Panc1 (cell line): ENCODE measurements around the gene DCAF12L2. TPM values are rescaled to one million over a fixed set of nuclear protein-coding genes. Genes with fewer than 3 reads are reported as not detected.
"Not testable (repeated sequence)": the region's sequence is repeated elsewhere in the genome, so short reads cannot be mapped to it uniquely, and the experiment has no call there.

ENCODE experiments used
- ATAC-seq: fragments of 200-7000 bp; cut with Tn5 transposase; 2 replicates; pipeline ENCODE4 v1.9.1; 2020; ENCODE audit warnings: mild to moderate bottlenecking, moderate library complexity
- Bru-seq: library from RNA; stranded (reverse); fragments of 400-500 nt; gene quantifications from one replicate; lab custom pipeline; 2021; lab: Mats Ljungman, UMichigan
- BruChase-seq, 2 experiments: library from RNA; stranded (reverse); fragments of 400-500 nt; gene quantifications; one replicate each; lab custom pipeline; 2021; lab: Mats Ljungman, UMichigan
- BruUV-seq: library from RNA; stranded (reverse); fragments of 400-500 nt; replicated peaks from 2 replicates; lab custom pipeline; 2021; lab: Mats Ljungman, UMichigan
- CTCF ChIA-PET: fragments of 300-600 bp; sonication (Branson Sonifier 250); formaldehyde crosslinking; loops from one replicate; lab custom pipeline; 2022; ENCODE audit warnings: antibody characterized with exemption; lab: Charles Lee
- POLR2A ChIA-PET: fragments of 300-600 bp; sonication (Branson Sonifier 250); formaldehyde crosslinking; loops from one replicate; lab custom pipeline; 2022; ENCODE audit warnings: antibody characterized with exemption; lab: Charles Lee
- DNase-seq: peaks from one replicate; pipeline ENCODE4 v3.0.0-alpha.2; 2010; ENCODE audit warnings: low read depth, low spot score
- H3K27ac ChIP-seq: 2 replicates; pipeline ENCODE4 v1.5.1; 2011; ENCODE audit warnings: mild to moderate bottlenecking, low read length, inconsistent platforms
- H3K27me3 ChIP-seq: fragments of 200-500 bp; sonication (Bioruptor generic); 2 replicates; pipeline ENCODE4 v1.6.0; 2014; ENCODE audit warnings: low read length, inconsistent platforms; ENCODE audit not compliant: control insufficient read depth, insufficient read depth
- H3K36me3 ChIP-seq: fragments of 200-500 bp; sonication (Bioruptor generic); 2 replicates; pipeline ENCODE4 v1.5.1; 2014; ENCODE audit warnings: inconsistent platforms, mild to moderate bottlenecking, low read length, moderate library complexity; ENCODE audit not compliant: control insufficient read depth, insufficient read depth
- H3K4me1 ChIP-seq: 2 replicates; pipeline ENCODE4 v1.5.1; 2011; ENCODE audit warnings: inconsistent platforms, mild to moderate bottlenecking, low read length, moderate library complexity; ENCODE audit not compliant: control insufficient read depth, insufficient read depth
- H3K4me3 ChIP-seq, 2 experiments: 2 replicates each; pipeline ENCODE4 v1.5.1; 2011 to 2012; ENCODE audit warnings: low read depth in 2 of 2, low read length in 2 of 2, mild to moderate bottlenecking in 2 of 2, inconsistent platforms in 1 of 2, moderate library complexity in 1 of 2
- H3K9me3 ChIP-seq: fragments of 200-500 bp; sonication (Bioruptor generic); 2 replicates; pipeline ENCODE4 v1.5.1; 2014; ENCODE audit warnings: low read depth, mild to moderate bottlenecking, inconsistent platforms, low read length, moderate library complexity; ENCODE audit not compliant: control insufficient read depth, insufficient read depth
- POLR2AphosphoS5 ChIP-seq: IDR thresholded peaks from 2 replicates; pipeline ENCODE4 v1.6.1; 2012; ENCODE audit warnings: mild to moderate bottlenecking, low read depth, low read length, moderate library complexity
- SIN3A ChIP-seq: IDR thresholded peaks from 2 replicates; pipeline ENCODE4 v1.6.1; 2012; ENCODE audit warnings: low read depth, mild to moderate bottlenecking, low read length, moderate library complexity, borderline replicate concordance; ENCODE audit not compliant: insufficient read depth
- TCF7L2 ChIP-seq: IDR thresholded peaks from 2 replicates; pipeline ENCODE4 v1.6.1; 2011; ENCODE audit warnings: mild to moderate bottlenecking, low read depth, low read length, inconsistent platforms
- in situ Hi-C: cut with HindIII; loops from 2 replicates; pipeline ENCODE4 v1.10.0; 2016; ENCODE audit warnings: low sequenced_read_pairs, low pct_unique_long_range_greater_than_20kb
- intact Hi-C: fragments of 100-400 bp; cut with micrococcal nuclease; formaldehyde crosslinking; loops from one replicate; pipeline ENCODE4 v1.10.0; 2022; ENCODE audit not compliant: unreplicated experiment
- long read RNA-seq: library from polyadenylated mRNA; unstranded; transcript quantifications from one replicate; pipeline ENCODE4 v2.0.0, GENCODE V29; 2021; ENCODE audit not compliant: unreplicated experiment
- polyA plus RNA-seq: library from polyadenylated mRNA; unstranded; fragments of >200 nt; gene quantifications from one replicate; pipeline ENCODE4 v1.2.1, GENCODE V29; 2012; ENCODE audit warnings: missing spikeins; ENCODE audit not compliant: insufficient read length
- total RNA-seq: library from RNA; stranded (reverse); gene quantifications from one replicate; pipeline ENCODE4 v1.2.1, GENCODE V29; 2021; ENCODE audit not compliant: unreplicated experiment
- TF ChIP-seq, protein P1 (sequence below), 2 experiments: IDR thresholded peaks; 2 replicates each; pipeline ENCODE4 v1.6.1; 2011 to 2012; ENCODE audit warnings: low read depth in 2 of 2, control low read depth in 1 of 2, low read length in 1 of 2, mild to moderate bottlenecking in 1 of 2, moderate library complexity in 1 of 2; ENCODE audit not compliant: insufficient read depth in 1 of 2
- TF ChIP-seq, protein P2 (sequence below): fragments of 450-650 bp; IDR thresholded peaks from 2 replicates; pipeline ENCODE4 v1.5.1; 2017; ENCODE audit warnings: mild to moderate bottlenecking

DCAF12L2 gene
- not detected for total RNA-seq
- not detected for polyA plus RNA-seq
- Bru-seq, nascent RNA: not detected
- BruChase-seq, experiment 1, labeled RNA remaining after a 2-hour chase: not detected
- not detected for BruChase-seq, experiment 2, labeled RNA remaining after a 6-hour chase
- long read RNA-seq: 0 reads

DNA sequence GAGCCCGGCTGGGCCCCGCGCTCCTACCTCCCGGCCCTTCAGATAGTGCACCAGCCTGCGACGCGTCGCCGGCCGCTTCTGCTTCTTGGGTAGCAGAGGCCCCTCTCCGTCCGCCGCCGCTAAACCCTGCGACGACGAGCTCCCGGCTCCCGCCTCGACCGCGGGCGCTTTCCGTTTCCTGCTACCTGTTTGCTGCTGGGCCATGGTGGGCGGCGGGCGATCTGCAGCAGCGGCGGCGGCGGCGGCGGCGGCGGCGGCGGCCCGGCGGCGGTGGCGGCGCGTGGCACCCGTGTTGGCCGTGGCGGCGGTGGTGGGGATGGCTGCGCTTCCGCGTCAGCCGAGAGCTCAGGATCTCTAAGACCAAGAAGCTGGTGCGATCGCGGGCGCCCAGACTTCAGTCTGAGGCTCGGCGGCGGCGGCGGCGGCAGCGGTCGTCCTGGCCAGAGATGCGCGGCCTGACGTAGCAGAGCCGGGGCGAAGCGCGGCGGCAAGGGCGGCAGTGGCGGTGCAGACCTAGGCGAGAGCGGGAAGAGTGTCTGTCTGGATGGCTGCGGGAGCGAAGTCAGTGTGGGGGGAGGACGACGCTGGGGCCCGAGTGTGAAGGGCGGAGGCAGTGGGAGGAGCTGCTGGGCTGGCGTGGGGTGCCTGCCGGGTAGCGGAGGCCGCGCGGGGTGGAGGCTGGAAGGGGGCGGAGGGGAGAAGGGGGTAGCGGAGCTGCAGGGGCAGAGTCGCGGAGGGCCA, at the start of gene DCAF12L2:
Gene DCAF12L2, minus strand, starts transcription at position 569 of the 741 bp plus-strand sequence. Its CDS starts 365 bp downstream, at position 204.
- in situ Hi-C loops (no loop called here), intact Hi-C loops (no loop called here)
- no peaks in the 10 kb centered on the region for H3K36me3 ChIP-seq
- no TSS peak for BruUV-seq
- H3K4me1 ChIP-seq: no peaks in the 10 kb centered on the region
- H3K27ac ChIP-seq: no peak within 1 kb of the TSS
- H3K27me3 ChIP-seq: no peaks in the 10 kb centered on the region
- ATAC-seq: no peak
- no peak within 1 kb of the TSS for H3K4me3 ChIP-seq
- no peak for DNase-seq
- ChIA-PET CTCF (no interaction called here), POLR2A (no interaction called here)
- no peak for TF ChIP-seq POLR2AphosphoS5
- TF ChIP-seq TCF7L2: no peak
- TF ChIP-seq SIN3A: no peak
- TF ChIP-seq, protein P1, sequence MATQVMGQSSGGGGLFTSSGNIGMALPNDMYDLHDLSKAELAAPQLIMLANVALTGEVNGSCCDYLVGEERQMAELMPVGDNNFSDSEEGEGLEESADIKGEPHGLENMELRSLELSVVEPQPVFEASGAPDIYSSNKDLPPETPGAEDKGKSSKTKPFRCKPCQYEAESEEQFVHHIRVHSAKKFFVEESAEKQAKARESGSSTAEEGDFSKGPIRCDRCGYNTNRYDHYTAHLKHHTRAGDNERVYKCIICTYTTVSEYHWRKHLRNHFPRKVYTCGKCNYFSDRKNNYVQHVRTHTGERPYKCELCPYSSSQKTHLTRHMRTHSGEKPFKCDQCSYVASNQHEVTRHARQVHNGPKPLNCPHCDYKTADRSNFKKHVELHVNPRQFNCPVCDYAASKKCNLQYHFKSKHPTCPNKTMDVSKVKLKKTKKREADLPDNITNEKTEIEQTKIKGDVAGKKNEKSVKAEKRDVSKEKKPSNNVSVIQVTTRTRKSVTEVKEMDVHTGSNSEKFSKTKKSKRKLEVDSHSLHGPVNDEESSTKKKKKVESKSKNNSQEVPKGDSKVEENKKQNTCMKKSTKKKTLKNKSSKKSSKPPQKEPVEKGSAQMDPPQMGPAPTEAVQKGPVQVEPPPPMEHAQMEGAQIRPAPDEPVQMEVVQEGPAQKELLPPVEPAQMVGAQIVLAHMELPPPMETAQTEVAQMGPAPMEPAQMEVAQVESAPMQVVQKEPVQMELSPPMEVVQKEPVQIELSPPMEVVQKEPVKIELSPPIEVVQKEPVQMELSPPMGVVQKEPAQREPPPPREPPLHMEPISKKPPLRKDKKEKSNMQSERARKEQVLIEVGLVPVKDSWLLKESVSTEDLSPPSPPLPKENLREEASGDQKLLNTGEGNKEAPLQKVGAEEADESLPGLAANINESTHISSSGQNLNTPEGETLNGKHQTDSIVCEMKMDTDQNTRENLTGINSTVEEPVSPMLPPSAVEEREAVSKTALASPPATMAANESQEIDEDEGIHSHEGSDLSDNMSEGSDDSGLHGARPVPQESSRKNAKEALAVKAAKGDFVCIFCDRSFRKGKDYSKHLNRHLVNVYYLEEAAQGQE (IDR thresholded peaks at IDR 0.05; ENCODE audit: insufficient read depth in 1 of 2, low read depth in 2 of 2, low read length in 1 of 2): no peak
- TF ChIP-seq, protein P2, sequence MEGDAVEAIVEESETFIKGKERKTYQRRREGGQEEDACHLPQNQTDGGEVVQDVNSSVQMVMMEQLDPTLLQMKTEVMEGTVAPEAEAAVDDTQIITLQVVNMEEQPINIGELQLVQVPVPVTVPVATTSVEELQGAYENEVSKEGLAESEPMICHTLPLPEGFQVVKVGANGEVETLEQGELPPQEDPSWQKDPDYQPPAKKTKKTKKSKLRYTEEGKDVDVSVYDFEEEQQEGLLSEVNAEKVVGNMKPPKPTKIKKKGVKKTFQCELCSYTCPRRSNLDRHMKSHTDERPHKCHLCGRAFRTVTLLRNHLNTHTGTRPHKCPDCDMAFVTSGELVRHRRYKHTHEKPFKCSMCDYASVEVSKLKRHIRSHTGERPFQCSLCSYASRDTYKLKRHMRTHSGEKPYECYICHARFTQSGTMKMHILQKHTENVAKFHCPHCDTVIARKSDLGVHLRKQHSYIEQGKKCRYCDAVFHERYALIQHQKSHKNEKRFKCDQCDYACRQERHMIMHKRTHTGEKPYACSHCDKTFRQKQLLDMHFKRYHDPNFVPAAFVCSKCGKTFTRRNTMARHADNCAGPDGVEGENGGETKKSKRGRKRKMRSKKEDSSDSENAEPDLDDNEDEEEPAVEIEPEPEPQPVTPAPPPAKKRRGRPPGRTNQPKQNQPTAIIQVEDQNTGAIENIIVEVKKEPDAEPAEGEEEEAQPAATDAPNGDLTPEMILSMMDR: no peak
- no peaks in the 10 kb centered on the region for H3K9me3 ChIP-seq

DNA sequence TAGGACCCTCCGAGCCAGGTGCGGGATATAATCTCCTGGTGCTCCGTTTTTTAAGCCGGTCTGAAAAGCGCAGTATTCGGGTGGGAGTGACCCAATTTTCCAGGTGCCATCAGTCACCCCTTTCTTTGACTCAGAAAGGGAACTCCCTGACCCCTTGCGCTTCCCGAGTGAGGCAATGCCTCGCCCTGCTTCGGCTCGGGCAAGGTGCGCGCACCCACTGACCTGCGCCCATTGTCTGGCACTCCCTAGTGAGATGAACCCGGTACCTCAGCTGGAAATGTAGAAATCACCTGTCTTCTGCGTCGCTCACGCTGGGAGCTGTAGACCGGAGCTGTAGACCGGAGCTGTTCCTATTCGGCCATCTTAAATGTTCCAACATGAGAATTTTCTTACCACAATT, 24.8 kb upstream of the DCAF12L2 start:
- POLR2A ChIA-PET, BruUV-seq, CTCF ChIA-PET, H3K27ac ChIP-seq, H3K4me3 ChIP-seq, intact Hi-C loops, H3K36me3 ChIP-seq, H3K9me3 ChIP-seq, H3K27me3 ChIP-seq, ATAC-seq, DNase-seq, H3K4me1 ChIP-seq, in situ Hi-C loops: not testable (repeated sequence)
